NCI-H1694 treated with DMSO at 0.1 percent for 48 hours (cell line): ENCODE measurements around the gene SLC6A18.

ENCODE experiments used
- DNase-seq: peaks from one replicate; lab custom pipeline; 2025; lab: John Stamatoyannopoulos, UW

The SLC6A18 gene

GRCh38 chr5:1203311-1203967 lies 21.7 kb upstream of the SLC6A18 start:
- no peak for DNase-seq

DNA sequence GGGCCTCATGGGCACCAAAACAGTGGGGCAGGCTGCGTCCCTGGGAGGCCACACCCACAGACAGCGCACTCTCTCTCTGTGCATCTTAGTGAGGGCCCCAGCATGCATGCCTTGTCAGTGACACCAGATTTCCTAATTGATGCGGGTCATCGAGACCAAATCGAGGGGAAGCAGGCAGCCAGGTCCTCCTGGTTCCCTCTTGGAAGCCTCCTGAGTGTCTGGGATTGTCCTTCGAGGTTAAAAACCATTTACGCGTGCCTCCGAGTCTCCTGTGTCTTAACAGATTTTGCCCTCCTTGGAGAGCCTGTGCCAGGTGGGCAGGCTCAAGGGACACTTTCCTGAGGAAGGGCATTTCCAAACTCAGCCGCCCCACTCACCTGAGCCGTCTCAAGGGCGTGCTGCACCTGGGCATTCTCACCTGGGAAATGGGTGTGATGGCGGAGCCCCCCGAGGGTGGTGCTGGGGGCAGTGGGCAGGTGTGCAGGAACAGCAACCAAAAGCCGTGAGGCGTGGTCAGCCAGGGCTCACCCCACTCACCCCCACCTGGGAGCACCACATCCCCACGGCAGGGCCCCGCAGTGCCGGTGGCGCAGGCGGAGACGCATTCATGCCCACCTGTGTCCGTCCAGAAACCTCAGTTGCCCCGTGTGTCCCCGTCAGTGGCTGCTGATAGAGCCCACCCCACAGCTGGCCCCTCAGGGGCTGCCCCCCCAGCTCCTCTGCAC lies 21.1 kb upstream of the SLC6A18 start:
- no peak for DNase-seq

- peak; percentile 50 for DNase-seq
These were observed 20.4 kb upstream of the SLC6A18 start for GRCh38 chr5:1204693-1205242.

GRCh38 chr5:1205255-1206180 lies 19.7 kb upstream of the SLC6A18 start:
- DNase-seq, result no peak

- no peak for DNase-seq
These were observed 18.4 kb upstream of the SLC6A18 start for GRCh38 chr5:1206521-1207412.

- DNase-seq, result no peak
These were observed 17.6 kb upstream of the SLC6A18 start for GRCh38 chr5:1207555-1207954.

- no peak for DNase-seq
These were observed 16.9 kb upstream of the SLC6A18 start for GRCh38 chr5:1208221-1208742.

- no peak for DNase-seq
These were observed 16.3 kb upstream of the SLC6A18 start for GRCh38 chr5:1208743-1209488.

GRCh38 chr5:1209489-1209852 lies 15.7 kb upstream of the SLC6A18 start:
- no peak for DNase-seq

- DNase-seq, result no peak
These were observed 15.0 kb upstream of the SLC6A18 start for GRCh38 chr5:1209896-1210776.

DNA sequence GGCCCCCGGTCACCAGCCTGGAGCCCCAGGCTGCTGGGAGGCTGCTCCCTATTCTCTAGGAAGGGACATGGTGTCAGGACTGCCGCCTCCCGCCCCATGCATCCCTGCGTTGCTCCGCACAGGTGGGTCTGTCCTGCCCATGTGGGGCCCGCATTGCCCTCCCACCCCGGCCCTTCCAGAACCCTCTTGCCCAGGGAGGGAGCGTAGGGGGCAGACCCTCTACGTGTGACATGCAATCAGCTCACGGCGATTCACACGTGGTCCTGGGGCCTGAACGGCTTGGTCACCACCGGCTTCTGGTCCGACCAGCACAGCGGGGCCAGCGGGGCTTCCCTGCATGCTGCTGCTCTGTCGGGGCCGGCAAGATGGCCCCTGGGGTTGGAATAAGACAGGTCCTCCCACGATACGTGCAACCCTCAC lies 14.3 kb upstream of the SLC6A18 start:
- DNase-seq, result no peak

DNA sequence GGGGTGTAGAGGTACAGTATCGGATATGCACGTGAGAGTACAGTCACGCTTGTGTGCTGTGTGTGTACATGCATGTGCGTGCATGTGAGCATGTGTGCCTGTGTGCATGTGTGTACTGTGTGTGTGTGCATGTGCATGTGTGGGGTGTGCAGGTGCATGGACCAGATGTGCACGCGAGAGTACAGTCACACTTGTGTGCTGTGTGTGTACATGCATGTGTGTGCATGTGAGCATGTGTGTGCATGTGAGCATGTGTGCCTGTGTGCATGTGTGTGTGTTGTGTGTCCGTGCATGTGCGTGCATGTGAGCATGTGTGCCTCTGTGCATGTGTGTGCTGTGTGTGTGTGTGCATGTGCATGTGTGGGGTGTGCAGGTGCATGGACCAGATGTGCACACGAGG lies 13.5 kb upstream of the SLC6A18 start:
- no peak for DNase-seq

- no peak for DNase-seq
These were observed 12.9 kb upstream of the SLC6A18 start for GRCh38 chr5:1212271-1212670.

GRCh38 chr5:1212881-1213280 lies 12.3 kb upstream of the SLC6A18 start:
- DNase-seq, result no peak

DNA sequence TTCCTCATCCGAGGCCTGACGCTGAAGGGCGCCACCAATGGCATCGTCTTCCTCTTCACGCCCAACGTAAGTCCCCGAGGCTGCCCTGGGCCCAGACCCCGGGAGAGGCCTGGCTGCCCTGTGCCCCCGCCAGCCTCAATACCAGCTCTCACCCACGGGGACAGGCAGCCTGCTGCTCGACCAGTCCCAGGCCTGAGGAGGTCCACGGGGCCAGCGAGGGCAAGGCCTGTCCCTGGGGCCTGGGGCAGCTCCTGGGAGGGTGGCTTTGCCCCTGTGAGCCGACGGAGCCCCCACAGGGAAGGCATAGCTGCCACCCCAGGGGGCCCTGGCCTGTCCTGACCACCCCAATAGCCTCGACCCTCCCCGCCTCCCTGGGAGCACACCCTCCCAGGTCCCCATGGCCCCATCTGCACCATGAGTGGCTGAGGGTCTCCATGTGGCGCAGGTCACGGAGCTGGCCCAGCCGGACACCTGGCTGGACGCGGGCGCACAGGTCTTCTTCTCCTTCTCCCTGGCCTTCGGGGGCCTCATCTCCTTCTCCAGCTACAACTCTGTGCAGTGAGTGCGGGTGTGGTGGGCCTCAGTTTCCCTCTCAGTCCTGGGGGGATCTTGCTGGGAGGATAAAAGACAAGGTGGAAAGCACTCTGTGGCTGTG lies 11.5 kb upstream of the SLC6A18 start:
- no peak for DNase-seq

- DNase-seq, result no peak
These were observed 10.8 kb upstream of the SLC6A18 start for GRCh38 chr5:1214163-1214935.

- no peak for DNase-seq
These were observed 10.3 kb upstream of the SLC6A18 start for GRCh38 chr5:1214936-1215220.
